HG02973 (cell line): ENCODE measurements around the gene PCK1.

Experiments
- ATAC-seq: cut with Tn5 transposase; IDR thresholded peaks from one replicate; pipeline ENCODE4 v1.9.1; 2021; ENCODE audit warnings: moderate library complexity; ENCODE audit not compliant: unreplicated experiment

Gene PCK1

GRCh38 chr20:57587278-57587988 lies 26.5 kb downstream of the PCK1 start:
- ATAC-seq, result no peak

GRCh38 chr20:57587989-57588377 lies 27.1 kb downstream of the PCK1 start:
- no peak for ATAC-seq

GRCh38 chr20:57588596-57588995 lies 27.7 kb downstream of the PCK1 start:
- ATAC-seq, result no peak

GRCh38 chr20:57589123-57589727 lies 28.3 kb downstream of the PCK1 start:
- no peak for ATAC-seq

- ATAC-seq, result no peak
These were observed 29.0 kb downstream of the PCK1 start for GRCh38 chr20:57589728-57590484.

GRCh38 chr20:57590485-57591288 lies 29.8 kb downstream of the PCK1 start:
- no peak for ATAC-seq

- no peak for ATAC-seq
These were observed 30.6 kb downstream of the PCK1 start for GRCh38 chr20:57591289-57592229.

GRCh38 chr20:57592263-57593092 lies 31.6 kb downstream of the PCK1 start:
- ATAC-seq, result no peak

- no peak for ATAC-seq
These were observed 32.4 kb downstream of the PCK1 start for GRCh38 chr20:57593134-57593886.

- no peak for ATAC-seq
These were observed 33.4 kb downstream of the PCK1 start for GRCh38 chr20:57594092-57594951.

GRCh38 chr20:57595041-57596030 lies 34.4 kb downstream of the PCK1 start:
- no peak for ATAC-seq

GRCh38 chr20:57596358-57596757 lies 35.4 kb downstream of the PCK1 start:
- no peak for ATAC-seq

GRCh38 chr20:57596998-57597939 lies 36.4 kb downstream of the PCK1 start:
- peak; percentile 51 for ATAC-seq

GRCh38 chr20:57598060-57598459 lies 37.1 kb downstream of the PCK1 start:
- no peak for ATAC-seq

GRCh38 chr20:57598491-57598890 lies 37.6 kb downstream of the PCK1 start:
- ATAC-seq, result no peak
